ENCODE data around the gene GMCL2. TPM values are rescaled to one million over a fixed set of nuclear protein-coding genes. Genes with fewer than 3 reads are reported as not detected.
A peak's percentile ranks its signal among the peaks of the same experiment; 100 is the strongest.

GMCL2 gene
- total RNA-seq, 1 experiment from 2014 or later, result not detected

- Histone ChIP-seq H2BK15ac (ENCODE audit: low read depth, low read length) (no peak overlapping the region), H3K79me2 (ENCODE audit: insufficient read depth, low read length) (peaks cover under 1% of the 10 kb centered on the region; the same call in 1 of the 2 replicates), H3K9me3 (ENCODE audit: control insufficient read depth, low read depth, low read length) (no peaks in the 10 kb centered on the region), H2AFZ (ENCODE audit: low read length) (no peak overlapping the region), H3K56ac (ENCODE audit: insufficient read length, low read depth, low read length) (no peak overlapping the region), H3K4ac (ENCODE audit: low read depth, low read length) (no peak overlapping the region), H3K79me1 (ENCODE audit: insufficient read depth, low read depth, low read length, poor library complexity, severe bottlenecking) (no peaks in the 10 kb centered on the region), H2BK20ac (ENCODE audit: low read depth, low read length, poor library complexity, severe bottlenecking) (no peak overlapping the region), H2BK120ac (ENCODE audit: low read depth, low read length, poor library complexity, severe bottlenecking) (no peak overlapping the region), H3K4me1 (ENCODE audit: insufficient read depth, low read length) (no peaks in the 10 kb centered on the region), H4K8ac (replicated peaks; ENCODE audit: insufficient read length, low read depth, low read length) (no peak overlapping the region), H3K27ac (ENCODE audit: insufficient read length, low read depth, low read length) (no peak overlapping the region), H3K23me2 (ENCODE audit: insufficient read length, low read depth, low read length, poor library complexity, severe bottlenecking) (no peaks in the 10 kb centered on the region), H3K14ac (ENCODE audit: insufficient read depth, low read length) (no peak overlapping the region), H4K91ac (ENCODE audit: insufficient read length, low read depth, low read length) (no peak overlapping the region), H2AK5ac (ENCODE audit: insufficient read length, low read length) (no peak overlapping the region), H4K20me1 (ENCODE audit: control insufficient read depth, insufficient read depth, insufficient read length) (no peaks in the 10 kb centered on the region), H2BK12ac (ENCODE audit: insufficient read length, low read depth, low read length) (no peak overlapping the region), H3T11ph (ENCODE audit: low read length) (no peak overlapping the region), H2BK5ac (ENCODE audit: insufficient read length, low read length) (no peak overlapping the region), H3K9ac (ENCODE audit: extremely low read depth, insufficient read length, low read length) (no peak overlapping the region), H3K27me3 (ENCODE audit: insufficient read depth, low read length) (no peaks in the 10 kb centered on the region), H3K18ac (ENCODE audit: insufficient read length, low read depth, low read length) (no peak overlapping the region), H3K4me2 (ENCODE audit: insufficient read depth, insufficient read length, low read length) (no peak overlapping the region), H3K23ac (ENCODE audit: insufficient read length, low read depth, low read length) (no peak overlapping the region), H4K5ac (ENCODE audit: insufficient read length, low read depth, low read length) (no peak overlapping the region)
- peaks cover 49 to 96% (median 90%) of the 10 kb centered on the region in 3 experiments; a peak in 6 of 7 replicates for H3K36me3 Mint-ChIP-seq (ENCODE audit: insufficient read depth in 1 of 3, low read depth in 3 of 3)
- WGBS (ENCODE audit: extremely low coverage, insufficient read length, low lambda C conversion rate), result no CpG with 5 or more reads among the region's 4 CpGs
- no peak for DNase-seq
- peaks cover 9% of the 10 kb centered on the region; the same call in 1 of the 2 replicates for H3K27me3 Mint-ChIP-seq (ENCODE audit: low read depth)
- H3K9me3 Mint-ChIP-seq, result no peaks in the 10 kb centered on the region
- no peak for TF ChIP-seq CTCF (conservative IDR thresholded peaks at IDR 0.05)
- H3K27ac Mint-ChIP-seq, result peak overlapping the region in 2 of 3 experiments; percentile 70 to 92; a peak in 2 of 7 replicates
- H3K4me1 Mint-ChIP-seq, result peaks cover 19 to 22% of the 10 kb centered on the region in 2 experiments
- H3K4me3 Mint-ChIP-seq, result no peak overlapping the region
These were observed 25.9 kb upstream of the GMCL2 start for GRCh38 chr5:178213003-178213461.

Measured in H9 (cell line).